OCI-LY1 (cell line): Measurements from ENCODE around the gene SULF2.

Source experiments
- H2AFZ ChIP-seq: fragments of 200-600 bp; sonication (generic), shearing (Covaris generic); 2 replicates; pipeline ENCODE4 v1.6.0; 2014; ENCODE audit warnings: antibody characterized with exemption, mild to moderate bottlenecking, low read length
- H3F3A ChIP-seq: fragments of 200-600 bp; sonication (generic), shearing (Covaris generic); 2 replicates; pipeline ENCODE4 v1.6.0; 2014; ENCODE audit warnings: mild to moderate bottlenecking, antibody characterized with exemption, low read length, moderate library complexity; ENCODE audit not compliant: insufficient read depth
- H3K27ac ChIP-seq: fragments of 200-600 bp; sonication (generic); 2 replicates; pipeline ENCODE4 v1.5.1; 2014; ENCODE audit warnings: low read length, mixed run types, mild to moderate bottlenecking, low read depth; ENCODE audit not compliant: poor library complexity, severe bottlenecking
- H3K27me3 ChIP-seq: fragments of 200-600 bp; sonication (generic); 2 replicates; pipeline ENCODE4 v1.6.0; 2014; ENCODE audit warnings: antibody characterized with exemption, mild to moderate bottlenecking, low read length, moderate library complexity; ENCODE audit not compliant: insufficient read depth
- H3K36me3 ChIP-seq: fragments of 200-600 bp; sonication (generic); 2 replicates; pipeline ENCODE4 v1.6.1; 2014; ENCODE audit warnings: mild to moderate bottlenecking, antibody characterized with exemption, low read length, moderate library complexity, mixed read lengths; ENCODE audit not compliant: insufficient read depth
- H3K4me1 ChIP-seq: fragments of 200-600 bp; sonication (generic); 2 replicates; pipeline ENCODE4 v1.5.1; 2014; ENCODE audit warnings: mild to moderate bottlenecking, low read length, moderate library complexity; ENCODE audit not compliant: insufficient read depth, severe bottlenecking
- H3K4me2 ChIP-seq: fragments of 200-600 bp; sonication (generic), shearing (Covaris generic); 2 replicates; pipeline ENCODE4 v1.6.1; 2014; ENCODE audit warnings: low read length
- H3K4me3 ChIP-seq: fragments of 200-600 bp; sonication (generic); 2 replicates; pipeline ENCODE4 v1.5.1; 2014; ENCODE audit warnings: low read length, low read depth, mild to moderate bottlenecking, mixed read lengths; ENCODE audit not compliant: poor library complexity, severe bottlenecking
- H3K79me2 ChIP-seq: fragments of 200-600 bp; shearing (Covaris generic); 2 replicates; pipeline ENCODE4 v1.6.1; 2016; ENCODE audit warnings: mixed run types, low read length, mixed read lengths; ENCODE audit not compliant: insufficient read depth
- H3K9ac ChIP-seq: fragments of 200-600 bp; sonication (generic), shearing (Covaris generic); 2 replicates; pipeline ENCODE4 v1.6.1; 2014; ENCODE audit warnings: mild to moderate bottlenecking, low read length, mixed read lengths
- H3K9me2 ChIP-seq: fragments of 200-600 bp; sonication (generic), shearing (Covaris generic); 2 replicates; pipeline ENCODE4 v1.6.1; 2014; ENCODE audit warnings: low read depth, mild to moderate bottlenecking, low read length, mixed read lengths
- H3K9me3 ChIP-seq: fragments of 200-600 bp; shearing (Covaris generic); 2 replicates; pipeline ENCODE4 v1.6.1; 2014; ENCODE audit warnings: low read length, mixed read lengths
- H4K20me1 ChIP-seq: fragments of 200-600 bp; sonication (generic), shearing (Covaris generic); 2 replicates; pipeline ENCODE4 v1.6.0; 2016; ENCODE audit warnings: mild to moderate bottlenecking, low read length; ENCODE audit not compliant: insufficient read depth
- EZH2 ChIP-seq: fragments of 200-600 bp; sonication (generic), shearing (Covaris generic); IDR thresholded peaks from 2 replicates; pipeline ENCODE4 v1.8.0; 2017; ENCODE audit warnings: borderline replicate concordance, mixed run types, mild to moderate bottlenecking, antibody characterized with exemption, low read length, moderate library complexity, mixed read lengths
- TF ChIP-seq, protein P1 (sequence below): fragments of 200-600 bp; sonication (generic), shearing (Covaris generic); IDR thresholded peaks from 2 replicates; pipeline ENCODE4 v1.5.1; 2017; ENCODE audit warnings: mild to moderate bottlenecking, antibody characterized with exemption, low read length, moderate library complexity, mixed read lengths

Gene SULF2

DNA sequence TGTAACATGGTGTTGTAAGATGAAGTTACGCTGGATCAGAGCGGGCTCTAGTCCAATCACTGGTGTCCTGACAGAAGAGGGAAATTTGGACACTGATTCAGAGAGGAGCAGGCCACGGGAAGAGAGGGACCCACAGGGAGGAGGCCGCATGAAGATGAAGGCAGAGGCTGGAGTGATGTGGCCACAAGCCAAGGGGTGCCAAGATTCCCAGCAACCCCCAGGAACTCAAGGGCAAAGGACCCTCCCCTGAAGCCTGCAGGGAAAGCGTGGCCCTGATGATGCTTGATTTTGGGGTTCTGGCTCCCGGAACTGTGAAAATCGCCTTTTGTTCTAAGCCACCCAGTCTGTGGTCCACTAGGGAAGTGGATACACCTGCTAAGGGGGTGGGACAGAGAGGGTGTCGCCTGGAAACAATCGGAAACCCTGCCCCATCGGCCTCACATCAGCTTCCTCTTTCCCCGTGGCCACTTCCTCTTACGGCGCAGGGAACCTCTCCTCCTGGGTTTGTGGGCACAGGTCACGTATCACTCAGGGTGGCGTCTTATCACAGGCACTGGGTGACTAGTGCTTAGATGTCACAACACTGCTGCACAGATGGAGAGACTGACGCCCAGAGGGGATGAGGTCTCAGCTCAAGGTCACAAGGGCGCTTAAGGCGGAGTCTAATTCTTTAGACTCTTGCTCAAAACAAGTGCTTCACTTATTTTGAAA lies 58.0 kb downstream of the SULF2 start:
- Histone ChIP-seq H3K27ac (peak overlapping the region; percentile 82), H3K9ac (peak overlapping the region; percentile 41; the same call in 1 of the 2 replicates), H3K9me3 (no peaks in the 10 kb centered on the region), H3K79me2 (no peaks in the 10 kb centered on the region), H3F3A (no peaks in the 10 kb centered on the region), H3K4me2 (peak overlapping the region; percentile 56), H3K4me1 (peaks cover 25% of the 10 kb centered on the region), H2AFZ (no peak overlapping the region; the same call in 1 of the 2 replicates), H3K36me3 (no peaks in the 10 kb centered on the region), H3K9me2 (no peaks in the 10 kb centered on the region), H4K20me1 (no peaks in the 10 kb centered on the region), H3K27me3 (no peaks in the 10 kb centered on the region), H3K4me3 (peak overlapping the region; percentile 38)
- TF ChIP-seq, protein P1, sequence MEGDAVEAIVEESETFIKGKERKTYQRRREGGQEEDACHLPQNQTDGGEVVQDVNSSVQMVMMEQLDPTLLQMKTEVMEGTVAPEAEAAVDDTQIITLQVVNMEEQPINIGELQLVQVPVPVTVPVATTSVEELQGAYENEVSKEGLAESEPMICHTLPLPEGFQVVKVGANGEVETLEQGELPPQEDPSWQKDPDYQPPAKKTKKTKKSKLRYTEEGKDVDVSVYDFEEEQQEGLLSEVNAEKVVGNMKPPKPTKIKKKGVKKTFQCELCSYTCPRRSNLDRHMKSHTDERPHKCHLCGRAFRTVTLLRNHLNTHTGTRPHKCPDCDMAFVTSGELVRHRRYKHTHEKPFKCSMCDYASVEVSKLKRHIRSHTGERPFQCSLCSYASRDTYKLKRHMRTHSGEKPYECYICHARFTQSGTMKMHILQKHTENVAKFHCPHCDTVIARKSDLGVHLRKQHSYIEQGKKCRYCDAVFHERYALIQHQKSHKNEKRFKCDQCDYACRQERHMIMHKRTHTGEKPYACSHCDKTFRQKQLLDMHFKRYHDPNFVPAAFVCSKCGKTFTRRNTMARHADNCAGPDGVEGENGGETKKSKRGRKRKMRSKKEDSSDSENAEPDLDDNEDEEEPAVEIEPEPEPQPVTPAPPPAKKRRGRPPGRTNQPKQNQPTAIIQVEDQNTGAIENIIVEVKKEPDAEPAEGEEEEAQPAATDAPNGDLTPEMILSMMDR = no peak
- no peak for TF ChIP-seq EZH2

DNA sequence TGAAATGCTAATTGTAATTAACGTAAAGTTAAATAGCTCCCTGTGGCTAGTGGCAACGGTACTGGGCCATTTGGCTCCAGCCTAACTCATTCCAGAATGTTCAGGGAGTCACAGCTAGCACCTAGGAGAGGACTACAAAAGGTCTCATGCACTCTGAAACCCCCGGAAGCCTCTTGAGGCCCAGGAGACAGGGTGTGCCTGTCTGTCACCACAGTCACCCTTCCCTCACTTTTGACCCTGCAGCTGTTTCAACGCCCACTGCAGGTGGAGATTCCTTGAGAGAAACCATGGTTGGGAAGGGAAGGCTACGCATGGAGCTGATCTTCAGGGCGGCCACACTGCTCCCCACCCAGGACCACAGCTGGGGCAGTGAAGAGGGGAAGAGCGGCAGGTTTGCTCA lies 58.6 kb downstream of the SULF2 start:
- Histone ChIP-seq H3K9me3 (no peaks in the 10 kb centered on the region), H3K4me1 (peaks cover 25% of the 10 kb centered on the region), H3K9me2 (no peaks in the 10 kb centered on the region), H3K79me2 (no peaks in the 10 kb centered on the region), H3F3A (no peaks in the 10 kb centered on the region), H3K4me3 (no peak overlapping the region), H3K4me2 (peak overlapping the region; percentile 56; the same call in 1 of the 2 replicates), H3K9ac (no peak overlapping the region), H3K36me3 (no peaks in the 10 kb centered on the region), H2AFZ (no peak overlapping the region), H4K20me1 (no peaks in the 10 kb centered on the region), H3K27ac (peak overlapping the region; percentile 82), H3K27me3 (no peaks in the 10 kb centered on the region)
- TF ChIP-seq, protein P1 = no peak
- TF ChIP-seq EZH2 = no peak

DNA sequence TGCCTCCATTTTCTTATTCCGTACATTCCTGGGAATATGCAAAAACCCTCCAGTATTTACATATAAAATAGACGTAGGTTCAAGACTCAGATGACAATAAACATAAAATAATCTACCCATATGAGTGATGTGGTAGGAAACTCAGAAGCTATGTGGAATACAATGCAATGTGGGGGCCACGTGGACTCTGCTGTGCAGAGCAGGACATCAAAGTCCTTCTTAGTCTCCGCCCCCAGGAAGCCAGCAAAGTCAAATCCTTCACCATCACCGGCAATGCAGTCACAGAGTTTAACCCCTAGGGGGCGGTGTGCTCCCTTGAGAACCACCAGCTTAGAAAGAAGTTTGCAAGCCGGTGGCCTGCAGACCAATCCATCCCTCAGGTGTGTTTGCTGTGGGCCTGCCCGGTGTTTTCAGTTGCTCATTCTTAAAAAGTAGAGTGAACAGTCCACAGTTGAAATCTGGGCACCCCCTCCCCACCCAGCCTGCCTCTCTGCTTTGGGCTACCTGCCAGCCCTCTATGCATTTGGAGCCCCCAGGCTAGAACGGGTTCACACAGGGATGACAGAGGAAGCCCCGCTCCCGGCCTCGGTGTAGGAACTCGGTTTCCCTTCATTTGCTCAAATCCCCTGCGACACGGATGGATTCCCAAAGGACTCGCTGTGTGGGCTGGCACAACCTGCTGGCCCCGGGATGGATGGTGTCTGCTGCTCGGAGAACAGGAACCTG lies 59.9 kb downstream of the SULF2 start:
- no peak overlapping the region for H3K4me3 ChIP-seq
- no peaks in the 10 kb centered on the region for H3F3A ChIP-seq
- H3K27me3 ChIP-seq = no peaks in the 10 kb centered on the region
- H3K4me2 ChIP-seq = peak overlapping the region; percentile 47
- H3K79me2 ChIP-seq = no peaks in the 10 kb centered on the region
- H4K20me1 ChIP-seq = no peaks in the 10 kb centered on the region
- H3K9me3 ChIP-seq = no peaks in the 10 kb centered on the region
- H2AFZ ChIP-seq = 0 out of 2 replicates have a peak overlapping the region, but pooled peaks have one; percentile 45
- H3K4me1 ChIP-seq = peaks cover 25% of the 10 kb centered on the region
- no peaks in the 10 kb centered on the region for H3K9me2 ChIP-seq
- no peak overlapping the region for H3K27ac ChIP-seq
- no peak overlapping the region for H3K9ac ChIP-seq
- no peaks in the 10 kb centered on the region for H3K36me3 ChIP-seq
- TF ChIP-seq EZH2 = no peak
- TF ChIP-seq, protein P1 = peak; percentile 92
